Gastroesophageal sphincter (tissue), 4 donors: ENCODE data around the gene FOXK2. TPM values are rescaled to one million over a fixed set of nuclear protein-coding genes. Genes with fewer than 3 reads are reported as not detected.
"Not testable (repeated sequence)": the region's sequence is repeated elsewhere in the genome, so short reads cannot be mapped to it uniquely, and the experiment has no call there.

ENCODE experiments used
- ATAC-seq: fragments of 150-250 bp; one replicate; pipeline ENCODE4 v1.9.1; 2016; ENCODE audit warnings: mild to moderate bottlenecking, moderate library complexity
- H3K27ac ChIP-seq, 4 donors: fragments of 200-600 bp; sonication (generic) in 3 of 4; 1 replicate in 3 of 4; 2 replicates in 1 of 4; pipeline ENCODE4 v1.5.1; 2016 to 2019
- H3K27me3 ChIP-seq: fragments of 200-600 bp; sonication (generic); one replicate; pipeline ENCODE4 v1.5.1; 2019
- H3K36me3 ChIP-seq, 2 donors: fragments of 200-600 bp; sonication (generic); one replicate each; pipeline ENCODE4 v1.5.1; 2019; ENCODE audit warnings: control low read depth in 1 of 2
- H3K4me1 ChIP-seq, 3 donors: fragments of 200-600 bp; sonication (generic); 1 replicate in 2 of 3; 2 replicates in 1 of 3; pipeline ENCODE4 v1.5.1; 2016 to 2019; ENCODE audit warnings: control low read depth in 2 of 3
- H3K4me3 ChIP-seq, 2 donors: fragments of 200-600 bp; sonication (generic); one replicate each; pipeline ENCODE4 v1.5.1; 2019; ENCODE audit warnings: mild to moderate bottlenecking in 1 of 2, moderate library complexity in 1 of 2
- H3K9me3 ChIP-seq, 3 donors: fragments of 200-600 bp; sonication (generic); one replicate each; pipeline ENCODE4 v1.5.1; 2017 to 2019; ENCODE audit warnings: control low read depth in 2 of 3
- CTCF ChIP-seq, 4 experiments: fragments of 200-600 bp in 2 of 4; fragments of 450-650 bp in 2 of 4; sonication (generic) in 1 of 4; IDR thresholded peaks; one replicate each; pipeline ENCODE4 v1.5.1; 2017 to 2019; ENCODE audit warnings: antibody characterized with exemption in 4 of 4, mild to moderate bottlenecking in 2 of 4, moderate library complexity in 2 of 4
- EP300 ChIP-seq: sonication (generic); formaldehyde crosslinking; IDR thresholded peaks from one replicate; pipeline ENCODE4 v1.6.1; 2017; ENCODE audit warnings: antibody characterized with exemption, mild to moderate bottlenecking
- POLR2A ChIP-seq, 2 donors: fragments of 450-650 bp; IDR thresholded peaks; one replicate each; pipeline ENCODE4 v1.6.1; 2017; ENCODE audit warnings: antibody characterized with exemption in 2 of 2, mild to moderate bottlenecking in 2 of 2, moderate library complexity in 1 of 2
- POLR2AphosphoS5 ChIP-seq: sonication (generic); formaldehyde crosslinking; IDR thresholded peaks from one replicate; pipeline ENCODE4 v1.6.1; 2017; ENCODE audit warnings: antibody characterized with exemption
- WGBS, 2 donors: methylation state at CpG; one replicate each; pipeline ENCODE4 v1.1.5; 2018; ENCODE audit warnings: low coverage in 1 of 2; 5-methylcytosine and 5-hydroxymethylcytosine counted together
- total RNA-seq, 4 donors: library from RNA; depleted of rRNA; stranded (reverse); fragments of >200 nt; gene quantifications; one replicate each; pipeline ENCODE4 v1.1.0, GENCODE V29; 2016

Gene FOXK2
- total RNA-seq, 4 donors from 2014 or later: 35.1 to 63.4 (median 52.6) TPM

GRCh38 chr17:82507631-82508175 is 11.8 kb upstream of the FOXK2 start:
- Histone ChIP-seq H3K4me3 (no peak overlapping the region), H3K27me3 (no peaks in the 10 kb centered on the region), H3K4me1 (no peaks in the 10 kb centered on the region), H3K27ac (no peak overlapping the region), H3K9me3 (no peaks in the 10 kb centered on the region), H3K36me3 (no peaks in the 10 kb centered on the region)
- WGBS, 2 donors: 79 to 86% methylated on average over 4 to 6 of the region's 7 CpGs
- no peak for TF ChIP-seq CTCF (IDR thresholded peaks at IDR 0.05)
- TF ChIP-seq POLR2A (IDR thresholded peaks at IDR 0.05): no peak
- TF ChIP-seq EP300: no peak
- no peak for TF ChIP-seq POLR2AphosphoS5
- no peak for ATAC-seq

GRCh38 chr17:82511642-82512041 is 7.9 kb upstream of the FOXK2 start:
- not testable (repeated sequence) for ATAC-seq, H3K36me3 ChIP-seq, H3K4me3 ChIP-seq, H3K27me3 ChIP-seq, H3K27ac ChIP-seq, H3K9me3 ChIP-seq, H3K4me1 ChIP-seq
- WGBS, 2 donors: 87 to 95% methylated on average over 3 of the region's 5 CpGs

GRCh38 chr17:82513864-82514263 is 5.7 kb upstream of the FOXK2 start:
- ATAC-seq, H3K9me3 ChIP-seq, H3K36me3 ChIP-seq, H3K4me1 ChIP-seq, H3K27ac ChIP-seq, H3K27me3 ChIP-seq, H3K4me3 ChIP-seq: not testable (repeated sequence)
- 80 to 96% methylated on average over 5 to 8 of the region's 10 CpGs for WGBS, 2 donors

DNA sequence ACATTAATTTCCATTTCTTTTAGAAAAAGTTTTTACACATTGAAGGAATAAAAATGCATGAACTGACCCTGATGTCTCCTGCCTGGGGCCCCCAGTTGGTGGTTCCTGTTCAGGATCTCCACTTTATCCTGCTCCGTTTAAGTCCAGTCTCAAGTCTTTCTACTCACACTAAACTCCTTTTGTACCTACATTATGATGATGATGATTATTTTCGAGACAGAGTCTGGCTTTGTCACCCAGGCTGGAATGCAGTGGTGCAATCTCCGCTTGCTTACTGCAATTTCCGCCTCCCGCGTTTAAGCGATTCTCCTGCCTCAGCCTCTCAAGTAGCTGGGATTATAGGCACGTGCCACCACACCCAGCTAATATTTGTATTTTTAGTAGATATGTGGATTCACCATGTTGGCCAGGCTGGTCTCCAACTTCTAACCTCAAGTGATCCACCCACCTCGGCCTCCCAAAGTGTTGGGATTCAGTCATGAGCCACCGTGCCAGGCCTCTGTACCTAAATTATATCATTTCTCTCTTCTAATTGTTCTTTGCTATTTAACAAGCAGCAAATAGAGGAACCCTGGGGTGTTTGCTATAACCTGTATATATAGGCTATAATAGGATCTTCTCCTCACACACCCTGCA is 2.2 kb upstream of the FOXK2 start:
- H3K36me3 ChIP-seq: no peaks in the 10 kb centered on the region

DNA sequence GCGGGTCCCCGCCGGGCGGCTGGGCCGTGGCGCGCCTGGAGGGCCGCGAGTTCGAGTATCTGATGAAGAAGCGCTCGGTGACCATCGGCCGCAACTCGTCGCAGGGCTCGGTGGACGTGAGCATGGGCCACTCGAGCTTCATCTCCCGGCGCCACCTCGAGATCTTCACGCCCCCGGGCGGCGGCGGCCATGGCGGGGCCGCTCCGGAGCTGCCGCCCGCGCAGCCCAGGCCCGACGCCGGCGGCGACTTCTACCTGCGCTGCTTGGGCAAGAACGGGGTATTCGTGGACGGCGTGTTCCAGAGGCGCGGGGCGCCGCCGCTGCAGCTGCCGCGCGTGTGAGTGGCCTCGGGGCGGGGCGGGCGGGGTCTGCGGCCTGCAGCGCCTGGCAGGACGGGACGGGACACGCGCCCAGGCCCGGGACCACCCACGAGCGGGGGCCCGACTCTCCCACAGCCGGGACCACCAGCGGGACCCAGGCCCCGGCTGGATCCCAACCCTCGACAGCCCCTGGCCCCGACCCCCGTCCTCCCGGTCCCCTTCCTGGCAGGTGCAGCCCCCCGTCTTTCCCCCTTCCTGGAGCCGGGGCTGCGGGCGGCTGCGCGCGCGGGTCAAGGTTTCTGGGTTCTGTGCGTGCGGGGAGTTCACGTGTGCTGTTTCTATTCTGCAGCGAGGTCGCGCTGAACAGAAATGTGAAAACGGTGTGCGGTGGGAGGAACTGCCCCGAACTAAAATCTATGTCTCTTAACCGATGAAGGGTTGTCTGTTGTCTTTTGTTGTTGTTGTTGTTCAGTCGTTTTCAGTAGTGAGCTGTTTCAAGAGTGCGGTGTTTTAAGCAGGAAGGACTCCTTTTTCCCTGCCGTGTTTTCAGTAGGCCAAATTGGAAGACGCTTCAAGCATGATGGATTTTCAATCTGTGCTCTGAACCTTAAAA is 705 bp downstream of the FOXK2 start:
- H3K4me3 ChIP-seq: peak overlapping the region; percentile 75 to 89

More for the DNA sequence above, 2.2 kb upstream of the FOXK2 start:
- no peak for ATAC-seq
- H3K4me1 ChIP-seq: peaks cover 0 to 23% (median 0%) of the 10 kb centered on the region in 3 donors
- H3K27me3 ChIP-seq: no peaks in the 10 kb centered on the region
- no peak overlapping the region for H3K27ac ChIP-seq
- TF ChIP-seq EP300: no peak
- TF ChIP-seq POLR2AphosphoS5: no peak
- no peak for TF ChIP-seq POLR2A (IDR thresholded peaks at IDR 0.05)
- TF ChIP-seq CTCF (IDR thresholded peaks at IDR 0.05): no peak
- WGBS, 2 donors: 80 to 87% methylated on average over 10 of the region's 10 CpGs
- H3K4me3 ChIP-seq: no peak overlapping the region
- no peaks in the 10 kb centered on the region for H3K9me3 ChIP-seq

More for the DNA sequence above, 705 bp downstream of the FOXK2 start:
- Histone ChIP-seq H3K27me3 (no peaks in the 10 kb centered on the region), H3K27ac (peak overlapping the region; percentile 35 to 100 (median 92)), H3K4me1 (peaks cover 0 to 52% (median 14%) of the 10 kb centered on the region in 3 donors), H3K36me3 (no peaks in the 10 kb centered on the region), H3K9me3 (no peaks in the 10 kb centered on the region)
- no peak for ATAC-seq
- 0 to 2% methylated on average over 5 to 14 of the region's 94 CpGs for WGBS, 2 donors
- no peak for TF ChIP-seq POLR2AphosphoS5
- no peak for TF ChIP-seq EP300
- TF ChIP-seq POLR2A (IDR thresholded peaks at IDR 0.05): no peak
- TF ChIP-seq CTCF (IDR thresholded peaks at IDR 0.05): no peak
